Daoy (cell line): ENCODE results near the gene SFT2D1. TPM values are rescaled to one million over a fixed set of nuclear protein-coding genes. Genes with fewer than 3 reads are reported as not detected.

Experiments
- DNase-seq: peaks from one replicate; pipeline ENCODE4 v3.0.0-alpha.2; 2015; ENCODE audit warnings: low read depth
- total RNA-seq: library from RNA; depleted of rRNA; stranded (reverse); fragments of >200 nt; shearing (Covaris generic); gene quantifications from 2 replicates; pipeline ENCODE4 v1.2.3, GENCODE V29; 2014

Gene SFT2D1
- total RNA-seq, 1 experiment from 2014 or later, result 47.1 TPM

- peak; percentile 7 for DNase-seq
Measured at GRCh38 chr6:166307082-166308032, 35.0 kb downstream of the SFT2D1 start.

- DNase-seq, result no peak
Measured at GRCh38 chr6:166306378-166307081, 35.8 kb downstream of the SFT2D1 start.

GRCh38 chr6:166305562-166306117 is 36.7 kb downstream of the SFT2D1 start:
- no peak for DNase-seq

- DNase-seq, result no peak
Measured at GRCh38 chr6:166304106-166304505, 38.2 kb downstream of the SFT2D1 start.

- DNase-seq, result no peak
Measured at GRCh38 chr6:166301611-166302529, 40.5 kb downstream of the SFT2D1 start.

GRCh38 chr6:166300357-166300987 is 41.9 kb downstream of the SFT2D1 start:
- no peak for DNase-seq

GRCh38 chr6:166297606-166298005 is 44.7 kb downstream of the SFT2D1 start:
- no peak for DNase-seq

GRCh38 chr6:166296035-166296883 is 46.1 kb downstream of the SFT2D1 start:
- DNase-seq, result no peak

- no peak for DNase-seq
Measured at GRCh38 chr6:166293731-166294584, 48.4 kb downstream of the SFT2D1 start.

GRCh38 chr6:166289207-166290060 is 52.9 kb downstream of the SFT2D1 start:
- DNase-seq, result no peak

- DNase-seq, result no peak
Measured at GRCh38 chr6:166286839-166287271, 55.5 kb downstream of the SFT2D1 start.

GRCh38 chr6:166285233-166285632 is 57.1 kb downstream of the SFT2D1 start:
- DNase-seq, result no peak

- DNase-seq, result no peak
Measured at GRCh38 chr6:166284640-166285039, 57.7 kb downstream of the SFT2D1 start.

- DNase-seq, result no peak
Measured at GRCh38 chr6:166282394-166283032, 59.8 kb downstream of the SFT2D1 start.

GRCh38 chr6:166281104-166281503 is 61.2 kb downstream of the SFT2D1 start:
- DNase-seq, result no peak

- DNase-seq, result no peak
Measured at GRCh38 chr6:166279393-166279679, 63.0 kb downstream of the SFT2D1 start.

- no peak for DNase-seq
Measured at GRCh38 chr6:166278579-166279392, 63.6 kb downstream of the SFT2D1 start.
